ENCODE measurements around the gene TTLL10. TPM values are rescaled to one million over a fixed set of nuclear protein-coding genes. Genes with fewer than 3 reads are reported as not detected.

Gene TTLL10
- total RNA-seq, 1 experiment from 2014 or later: 0.68 TPM

GRCh38 chr1:1179983-1180861 is 6.5 kb downstream of the TTLL10 start:
- Histone ChIP-seq H2AK5ac (ENCODE audit: insufficient read length, low read length) (no peak overlapping the region), H3K27me3 (ENCODE audit: insufficient read depth, low read length) (no peaks in the 10 kb centered on the region), H3K4ac (ENCODE audit: low read depth, low read length) (no peak overlapping the region), H3K14ac (ENCODE audit: insufficient read depth, low read length) (no peak overlapping the region), H3K18ac (ENCODE audit: insufficient read length, low read depth, low read length) (no peak overlapping the region), H3K9ac (ENCODE audit: extremely low read depth, insufficient read length, low read length) (no peak overlapping the region), H2BK120ac (ENCODE audit: low read depth, low read length, poor library complexity, severe bottlenecking) (no peak overlapping the region), H3K79me2 (ENCODE audit: insufficient read depth, low read length) (no peaks in the 10 kb centered on the region), H3T11ph (ENCODE audit: low read length) (no peak overlapping the region), H3K56ac (ENCODE audit: insufficient read length, low read depth, low read length) (no peak overlapping the region), H3K9me3 (ENCODE audit: control insufficient read depth, low read depth, low read length) (no peaks in the 10 kb centered on the region), H2BK15ac (ENCODE audit: low read depth, low read length) (no peak overlapping the region), H4K5ac (ENCODE audit: insufficient read length, low read depth, low read length) (no peak overlapping the region), H3K27ac (ENCODE audit: insufficient read length, low read depth, low read length) (no peak overlapping the region), H4K91ac (ENCODE audit: insufficient read length, low read depth, low read length) (no peak overlapping the region), H2AFZ (ENCODE audit: low read length) (no peak overlapping the region), H3K79me1 (ENCODE audit: insufficient read depth, low read depth, low read length, poor library complexity, severe bottlenecking) (no peaks in the 10 kb centered on the region), H2BK12ac (ENCODE audit: insufficient read length, low read depth, low read length) (no peak overlapping the region), H3K4me1 (ENCODE audit: insufficient read depth, low read length) (peaks cover 3% of the 10 kb centered on the region; the same call in 1 of the 2 replicates), H3K23me2 (ENCODE audit: insufficient read length, low read depth, low read length, poor library complexity, severe bottlenecking) (no peaks in the 10 kb centered on the region), H4K20me1 (ENCODE audit: control insufficient read depth, insufficient read depth, insufficient read length) (no peaks in the 10 kb centered on the region), H2BK5ac (ENCODE audit: insufficient read length, low read length) (no peak overlapping the region), H3K4me2 (ENCODE audit: insufficient read depth, insufficient read length, low read length) (no peak overlapping the region), H2BK20ac (ENCODE audit: low read depth, low read length, poor library complexity, severe bottlenecking) (no peak overlapping the region), H3K23ac (ENCODE audit: insufficient read length, low read depth, low read length) (no peak overlapping the region), H4K8ac (replicated peaks; ENCODE audit: insufficient read length, low read depth, low read length) (no peak overlapping the region)
- Mint-ChIP-seq H3K27me3 (ENCODE audit: low read depth) (peaks cover 5% of the 10 kb centered on the region), H3K9me3 (peaks cover 0 to 3% of the 10 kb centered on the region in 2 experiments; a peak in 2 of 5 replicates), H3K27ac (no peak overlapping the region), H3K36me3 (ENCODE audit: insufficient read depth in 1 of 3, low read depth in 3 of 3) (peaks cover 1 to 7% (median 4%) of the 10 kb centered on the region in 3 experiments; a peak in 4 of 7 replicates), H3K4me1 (peaks cover 15 to 23% of the 10 kb centered on the region in 2 experiments), H3K4me3 (no peak overlapping the region)
- TF ChIP-seq, protein P1, sequence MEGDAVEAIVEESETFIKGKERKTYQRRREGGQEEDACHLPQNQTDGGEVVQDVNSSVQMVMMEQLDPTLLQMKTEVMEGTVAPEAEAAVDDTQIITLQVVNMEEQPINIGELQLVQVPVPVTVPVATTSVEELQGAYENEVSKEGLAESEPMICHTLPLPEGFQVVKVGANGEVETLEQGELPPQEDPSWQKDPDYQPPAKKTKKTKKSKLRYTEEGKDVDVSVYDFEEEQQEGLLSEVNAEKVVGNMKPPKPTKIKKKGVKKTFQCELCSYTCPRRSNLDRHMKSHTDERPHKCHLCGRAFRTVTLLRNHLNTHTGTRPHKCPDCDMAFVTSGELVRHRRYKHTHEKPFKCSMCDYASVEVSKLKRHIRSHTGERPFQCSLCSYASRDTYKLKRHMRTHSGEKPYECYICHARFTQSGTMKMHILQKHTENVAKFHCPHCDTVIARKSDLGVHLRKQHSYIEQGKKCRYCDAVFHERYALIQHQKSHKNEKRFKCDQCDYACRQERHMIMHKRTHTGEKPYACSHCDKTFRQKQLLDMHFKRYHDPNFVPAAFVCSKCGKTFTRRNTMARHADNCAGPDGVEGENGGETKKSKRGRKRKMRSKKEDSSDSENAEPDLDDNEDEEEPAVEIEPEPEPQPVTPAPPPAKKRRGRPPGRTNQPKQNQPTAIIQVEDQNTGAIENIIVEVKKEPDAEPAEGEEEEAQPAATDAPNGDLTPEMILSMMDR (conservative IDR thresholded peaks at IDR 0.05): no peak
- peak; percentile 36 for DNase-seq
- WGBS (ENCODE audit: extremely low coverage, insufficient read length, low lambda C conversion rate): no CpG with 5 or more reads among the region's 51 CpGs

Data from H9 (cell line).